ENCODE measurements around the gene PEPD.

Gene PEPD

GRCh38 chr19:33358408-33358807 is 163.2 kb downstream of the PEPD start:
- Histone ChIP-seq H3K4me1 (ENCODE audit: insufficient read depth, low read length, poor library complexity, severe bottlenecking) (no peaks in the 10 kb centered on the region), H3K9ac (ENCODE audit: low read depth, low read length, poor library complexity, severe bottlenecking) (no peak overlapping the region), H3K9me2 (replicated peaks; ENCODE audit: low read depth, low read length) (no peaks in the 10 kb centered on the region), H3K9me3 (ENCODE audit: insufficient read depth, low read depth, low read length) (0 out of 2 replicates have a peak, but pooled peaks cover 7% of the 10 kb centered on the region), H2AFZ (ENCODE audit: low read length) (no peak overlapping the region), H4K20me1 (ENCODE audit: insufficient read depth, low read length, poor library complexity, severe bottlenecking) (no peaks in the 10 kb centered on the region), H3K79me2 (ENCODE audit: insufficient read depth, low read length) (no peaks in the 10 kb centered on the region), H3K36me3 (ENCODE audit: insufficient read depth, low read length) (no peaks in the 10 kb centered on the region), H3K27me3 (ENCODE audit: insufficient read depth, low read length, poor library complexity, severe bottlenecking) (no peaks in the 10 kb centered on the region), H3K4me3 (ENCODE audit: low read length, poor library complexity, severe bottlenecking) (no peak overlapping the region), H3K4me2 (ENCODE audit: low read depth, low read length, poor library complexity, severe bottlenecking) (no peak overlapping the region), H3F3A (ENCODE audit: low read depth) (no peaks in the 10 kb centered on the region)
- TF ChIP-seq CTCF (conservative IDR thresholded peaks at IDR 0.05; ENCODE audit: low read length) (no peak), EZH2phosphoT487 (IDR thresholded peaks at IDR 0.05; ENCODE audit: borderline replicate concordance) (no peak)

- Histone ChIP-seq H3K27me3 (ENCODE audit: insufficient read depth, low read length, poor library complexity, severe bottlenecking) (no peaks in the 10 kb centered on the region), H3K9ac (ENCODE audit: low read depth, low read length, poor library complexity, severe bottlenecking) (no peak overlapping the region), H3K9me2 (replicated peaks; ENCODE audit: low read depth, low read length) (no peaks in the 10 kb centered on the region), H3K4me1 (ENCODE audit: insufficient read depth, low read length, poor library complexity, severe bottlenecking) (no peaks in the 10 kb centered on the region), H3K79me2 (ENCODE audit: insufficient read depth, low read length) (no peaks in the 10 kb centered on the region), H3F3A (ENCODE audit: low read depth) (no peaks in the 10 kb centered on the region), H3K36me3 (ENCODE audit: insufficient read depth, low read length) (no peaks in the 10 kb centered on the region), H3K9me3 (ENCODE audit: insufficient read depth, low read depth, low read length) (0 out of 2 replicates have a peak, but pooled peaks cover 7% of the 10 kb centered on the region), H4K20me1 (ENCODE audit: insufficient read depth, low read length, poor library complexity, severe bottlenecking) (no peaks in the 10 kb centered on the region), H3K4me2 (ENCODE audit: low read depth, low read length, poor library complexity, severe bottlenecking) (no peak overlapping the region), H3K4me3 (ENCODE audit: low read length, poor library complexity, severe bottlenecking) (no peak overlapping the region), H2AFZ (ENCODE audit: low read length) (no peak overlapping the region)
- no peak for TF ChIP-seq CTCF (conservative IDR thresholded peaks at IDR 0.05; ENCODE audit: low read length)
- TF ChIP-seq EZH2phosphoT487 (IDR thresholded peaks at IDR 0.05; ENCODE audit: borderline replicate concordance) = no peak
Observed at GRCh38 chr19:33357556-33357955, 164.0 kb downstream of the PEPD start.

- no peak for TF ChIP-seq EZH2phosphoT487 (IDR thresholded peaks at IDR 0.05; ENCODE audit: borderline replicate concordance)
- TF ChIP-seq CTCF (conservative IDR thresholded peaks at IDR 0.05; ENCODE audit: low read length) = no peak
- no peaks in the 10 kb centered on the region for H3K36me3 ChIP-seq (ENCODE audit: insufficient read depth, low read length)
Observed at GRCh38 chr19:33355535-33355934, 166.1 kb downstream of the PEPD start.

More at GRCh38 chr19:33355535-33355934, 166.1 kb downstream of the PEPD start:
- H3K9me2 ChIP-seq (replicated peaks; ENCODE audit: low read depth, low read length) = no peaks in the 10 kb centered on the region
- H4K20me1 ChIP-seq (ENCODE audit: insufficient read depth, low read length, poor library complexity, severe bottlenecking) = no peaks in the 10 kb centered on the region
- no peak overlapping the region for H3K4me2 ChIP-seq (ENCODE audit: low read depth, low read length, poor library complexity, severe bottlenecking)
- no peak overlapping the region for H3K4me3 ChIP-seq (ENCODE audit: low read length, poor library complexity, severe bottlenecking)
- H3F3A ChIP-seq (ENCODE audit: low read depth) = no peaks in the 10 kb centered on the region
- no peaks in the 10 kb centered on the region for H3K79me2 ChIP-seq (ENCODE audit: insufficient read depth, low read length)
- no peaks in the 10 kb centered on the region for H3K27me3 ChIP-seq (ENCODE audit: insufficient read depth, low read length, poor library complexity, severe bottlenecking)
- no peaks in the 10 kb centered on the region for H3K4me1 ChIP-seq (ENCODE audit: insufficient read depth, low read length, poor library complexity, severe bottlenecking)
- no peak overlapping the region for H2AFZ ChIP-seq (ENCODE audit: low read length)
- H3K9ac ChIP-seq (ENCODE audit: low read depth, low read length, poor library complexity, severe bottlenecking) = no peak overlapping the region
- H3K9me3 ChIP-seq (ENCODE audit: insufficient read depth, low read depth, low read length) = 0 out of 2 replicates have a peak, but pooled peaks cover 7% of the 10 kb centered on the region
